Measurements from ENCODE around the gene KRT81. TPM values are rescaled to one million over a fixed set of nuclear protein-coding genes. Genes with fewer than 3 reads are reported as not detected.
"Not testable (repeated sequence)": the region's sequence is repeated elsewhere in the genome, so short reads cannot be mapped to it uniquely, and the experiment has no call there.

Gene KRT81
- total RNA-seq, 2 donors from 2014 or later, result not detected

DNA sequence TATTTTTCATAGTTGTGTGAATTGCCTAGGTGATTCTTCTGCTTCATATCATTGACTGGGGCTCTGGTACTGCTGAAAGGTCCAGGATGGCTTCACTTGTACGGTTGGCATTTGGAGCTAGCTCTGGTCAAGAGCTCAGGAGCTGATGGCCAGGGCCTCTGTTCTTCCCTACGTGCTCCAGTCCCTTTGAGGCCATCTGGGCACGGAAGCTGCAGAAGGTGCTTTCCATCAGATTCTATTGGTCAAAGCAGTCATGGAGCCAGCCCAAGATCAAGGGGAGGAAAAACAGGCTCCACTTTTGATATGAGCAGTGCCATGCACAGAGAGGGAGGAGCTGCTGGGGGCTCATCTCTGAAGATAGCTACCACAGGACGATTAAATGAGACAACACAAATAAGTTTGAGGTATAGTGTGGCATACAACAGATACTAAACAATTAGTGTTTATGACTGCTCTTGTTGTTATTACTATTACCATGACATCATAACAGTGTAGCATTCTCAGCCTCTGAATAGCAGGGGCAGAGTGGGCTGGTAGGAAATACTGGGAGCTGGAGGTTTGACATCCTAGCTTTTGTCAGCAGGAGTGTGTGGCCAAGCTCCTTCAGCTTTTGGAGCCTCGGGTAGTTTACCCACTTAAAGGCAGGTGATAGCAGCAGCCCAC lies 19.4 kb upstream of the KRT81 start:
- ATAC-seq (replicated peaks), result no peak
- no peak overlapping the region for H3K4me3 Mint-ChIP-seq
- H3K27ac Mint-ChIP-seq, result no peak overlapping the region
- H3K36me3 Mint-ChIP-seq (ENCODE audit: low read depth), result no peaks in the 10 kb centered on the region
- peaks cover 52% of the 10 kb centered on the region for H3K27me3 Mint-ChIP-seq
- no peaks in the 10 kb centered on the region for H3K9me3 Mint-ChIP-seq
- H3K4me1 Mint-ChIP-seq, result peaks cover 7% of the 10 kb centered on the region

DNA sequence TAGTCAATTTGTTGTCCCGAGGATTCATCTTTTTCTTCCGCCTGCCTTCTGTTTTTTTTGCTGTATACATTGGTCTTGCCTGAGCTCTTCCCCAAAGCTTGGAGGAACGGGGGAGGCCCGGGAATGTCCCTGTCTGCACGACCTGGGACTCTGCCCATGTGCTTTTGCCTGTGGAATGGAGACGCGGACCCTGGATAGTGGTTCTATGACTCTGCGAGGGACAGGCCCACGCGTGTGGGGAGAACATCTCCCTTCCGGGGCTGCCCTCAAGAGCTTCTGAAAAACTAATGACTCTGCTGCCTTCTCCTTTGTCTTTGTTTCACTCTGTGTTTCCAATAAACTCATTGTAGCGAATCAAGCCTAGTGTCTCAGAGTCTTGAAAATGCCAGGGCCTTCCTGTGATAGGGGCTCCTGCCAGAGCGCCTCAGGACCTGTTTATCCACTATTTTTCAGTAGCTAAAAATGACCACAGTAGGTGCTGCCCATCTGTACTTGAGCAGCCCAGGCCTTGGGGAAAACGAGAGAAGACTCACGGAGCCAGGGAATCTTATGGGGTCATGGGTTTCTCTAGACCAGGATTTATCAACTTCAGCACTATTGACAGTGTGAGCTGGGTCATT lies 17.6 kb upstream of the KRT81 start:
- H3K27ac Mint-ChIP-seq, result no peak overlapping the region

DNA sequence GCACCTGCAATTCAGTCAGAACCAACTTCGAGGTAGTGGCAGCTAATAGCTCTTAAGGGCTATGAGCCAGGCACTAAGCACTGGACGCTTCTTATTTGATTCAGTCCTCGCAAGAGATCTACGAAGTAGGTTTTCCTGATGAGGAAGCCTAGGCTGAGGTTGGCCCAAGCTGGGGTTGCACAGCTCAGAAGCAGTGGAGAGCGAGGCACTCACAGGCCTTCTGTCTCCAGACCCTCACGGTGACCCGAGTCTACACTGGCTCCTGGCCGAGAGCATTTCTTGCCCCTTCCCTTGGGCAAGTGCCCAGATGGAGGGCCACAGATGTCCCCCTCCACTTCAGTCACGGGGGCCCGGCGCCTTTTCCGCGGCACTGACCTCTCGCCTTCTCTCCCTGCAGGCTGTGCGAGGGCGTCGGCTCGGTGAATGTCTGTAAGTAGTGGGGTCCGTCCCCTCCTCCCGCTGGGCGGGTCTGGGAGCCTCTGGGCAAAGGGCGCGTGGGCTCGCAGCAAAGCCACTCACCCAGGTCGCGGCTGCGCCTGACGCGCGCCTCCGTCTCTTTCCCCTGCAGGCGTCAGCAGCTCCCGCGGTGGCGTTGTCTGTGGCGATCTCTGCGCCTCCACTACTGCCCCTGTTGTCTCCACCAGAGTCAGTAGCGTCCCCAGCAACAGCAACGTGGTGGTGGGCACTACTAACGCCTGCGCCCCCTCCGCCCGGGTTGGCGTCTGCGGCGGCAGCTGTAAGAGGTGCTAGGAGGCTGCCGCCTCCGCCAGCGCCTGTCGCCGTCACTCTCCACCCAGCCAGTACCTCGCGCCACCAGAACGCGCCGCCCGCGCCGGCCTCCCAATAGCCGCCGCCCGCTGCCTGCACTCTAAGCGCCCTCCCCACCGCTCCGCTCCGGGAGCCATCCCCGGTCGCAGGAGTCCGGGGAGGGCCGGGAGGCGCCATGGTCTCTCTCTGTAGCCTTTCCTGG lies 16.8 kb upstream of the KRT81 start:
- Mint-ChIP-seq H3K27ac (no peak overlapping the region), H3K4me1 (peaks cover 18% of the 10 kb centered on the region), H3K36me3 (ENCODE audit: low read depth) (no peaks in the 10 kb centered on the region), H3K9me3 (no peaks in the 10 kb centered on the region), H3K27me3 (peaks cover 55% of the 10 kb centered on the region), H3K4me3 (peak overlapping the region; percentile 56)
- ATAC-seq (replicated peaks), result peak; percentile 68

More for the DNA sequence above, 17.6 kb upstream of the KRT81 start:
- Mint-ChIP-seq H3K4me1 (peaks cover 18% of the 10 kb centered on the region), H3K4me3 (peak overlapping the region; percentile 56), H3K36me3 (ENCODE audit: low read depth) (no peaks in the 10 kb centered on the region), H3K27me3 (peaks cover 55% of the 10 kb centered on the region), H3K9me3 (no peaks in the 10 kb centered on the region)
- ATAC-seq (replicated peaks), result no peak

DNA sequence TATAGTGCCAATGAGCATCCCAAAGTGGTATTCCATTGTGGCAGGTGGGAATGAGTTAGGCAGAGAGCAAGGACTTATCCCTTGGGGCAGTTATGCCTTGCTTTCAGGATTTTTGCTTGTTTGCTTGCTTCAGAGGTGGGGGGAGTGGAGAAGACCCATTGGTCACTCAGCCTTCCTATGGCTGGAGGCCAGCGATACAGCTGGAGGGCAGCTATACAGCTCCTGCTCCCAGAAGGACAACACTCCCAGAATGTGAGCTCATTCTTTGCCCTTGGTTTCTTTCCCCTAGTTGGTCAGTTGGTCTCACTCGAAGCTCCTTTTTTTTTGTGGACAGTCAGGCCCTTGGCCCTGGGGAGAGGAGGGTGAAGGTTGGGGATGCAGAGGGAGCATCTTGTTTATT lies 15.4 kb upstream of the KRT81 start:
- Mint-ChIP-seq H3K27me3 (peaks cover 45% of the 10 kb centered on the region), H3K4me1 (peaks cover 18% of the 10 kb centered on the region), H3K27ac (no peak overlapping the region), H3K36me3 (ENCODE audit: low read depth) (no peaks in the 10 kb centered on the region), H3K9me3 (no peaks in the 10 kb centered on the region), H3K4me3 (no peak overlapping the region)
- ATAC-seq (replicated peaks), result no peak

DNA sequence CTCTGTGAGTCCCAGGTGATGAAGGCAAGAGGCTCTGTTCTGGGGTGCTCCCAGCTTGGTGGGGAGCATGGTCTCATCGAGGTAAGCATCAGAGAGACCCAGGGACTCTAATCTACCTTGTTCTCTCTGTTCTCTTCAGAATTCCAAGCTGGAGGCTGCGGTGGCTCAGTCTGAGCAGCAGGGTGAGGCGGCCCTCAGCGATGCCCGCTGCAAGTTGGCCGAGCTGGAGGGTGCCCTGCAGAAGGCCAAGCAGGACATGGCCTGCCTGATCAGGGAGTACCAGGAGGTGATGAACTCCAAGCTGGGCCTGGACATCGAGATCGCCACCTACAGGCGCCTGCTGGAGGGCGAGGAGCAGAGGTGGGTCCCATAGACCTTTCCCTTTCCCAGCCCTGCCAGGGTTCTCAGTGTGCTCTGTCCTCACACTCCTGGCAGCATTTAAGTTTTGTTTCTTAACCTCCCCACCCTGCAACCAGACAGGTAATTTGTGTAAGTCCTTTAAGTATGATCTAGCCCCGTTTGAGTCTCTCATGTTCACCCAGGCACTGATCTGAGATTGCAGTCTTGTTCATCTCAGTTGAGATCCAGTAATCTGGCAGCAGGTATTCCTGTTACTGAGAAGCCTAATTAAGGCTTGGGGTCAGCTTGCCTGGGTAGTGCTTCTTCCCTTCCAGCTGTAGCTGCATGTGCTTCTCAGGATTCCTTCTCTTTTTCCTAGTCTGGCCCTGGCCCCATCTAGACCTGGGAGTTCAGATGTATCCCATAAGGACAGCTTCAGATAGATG lies 14.8 kb upstream of the KRT81 start:
- H3K27ac Mint-ChIP-seq, result no peak overlapping the region
- no peaks in the 10 kb centered on the region for H3K9me3 Mint-ChIP-seq
- H3K4me3 Mint-ChIP-seq, result no peak overlapping the region
- no peaks in the 10 kb centered on the region for H3K36me3 Mint-ChIP-seq (ENCODE audit: low read depth)
- peaks cover 41% of the 10 kb centered on the region for H3K27me3 Mint-ChIP-seq
- peaks cover 18% of the 10 kb centered on the region for H3K4me1 Mint-ChIP-seq
- no peak for ATAC-seq (replicated peaks)

DNA sequence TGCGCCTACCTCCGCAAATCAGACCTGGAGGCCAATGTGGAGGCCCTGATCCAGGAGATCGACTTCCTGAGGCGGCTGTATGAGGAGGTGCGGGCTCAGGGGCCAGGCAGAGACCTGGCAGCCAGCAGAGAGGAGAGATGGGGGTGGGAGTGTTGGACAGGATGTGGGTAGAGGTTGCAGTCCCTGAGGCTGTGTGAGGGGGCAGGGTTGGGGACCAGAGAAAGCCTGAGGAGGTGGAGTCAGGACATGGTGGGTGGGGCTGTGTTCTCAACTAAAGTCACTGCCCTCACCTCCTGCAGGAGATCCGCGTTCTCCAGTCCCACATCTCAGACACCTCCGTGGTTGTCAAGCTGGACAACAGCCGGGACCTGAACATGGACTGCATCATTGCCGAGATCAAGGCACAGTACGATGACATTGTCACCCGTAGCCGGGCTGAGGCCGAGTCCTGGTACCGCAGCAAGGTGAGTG lies 13.6 kb upstream of the KRT81 start:
- peak; percentile 66 for ATAC-seq (replicated peaks)
- H3K4me3 Mint-ChIP-seq; H3K36me3 Mint-ChIP-seq (ENCODE audit: low read depth); H3K9me3 Mint-ChIP-seq: not testable (repeated sequence)
- peak overlapping the region; percentile 56 for H3K27ac Mint-ChIP-seq
- H3K4me1 Mint-ChIP-seq, result peaks cover 18% of the 10 kb centered on the region
- H3K27me3 Mint-ChIP-seq, result peaks cover 32% of the 10 kb centered on the region

DNA sequence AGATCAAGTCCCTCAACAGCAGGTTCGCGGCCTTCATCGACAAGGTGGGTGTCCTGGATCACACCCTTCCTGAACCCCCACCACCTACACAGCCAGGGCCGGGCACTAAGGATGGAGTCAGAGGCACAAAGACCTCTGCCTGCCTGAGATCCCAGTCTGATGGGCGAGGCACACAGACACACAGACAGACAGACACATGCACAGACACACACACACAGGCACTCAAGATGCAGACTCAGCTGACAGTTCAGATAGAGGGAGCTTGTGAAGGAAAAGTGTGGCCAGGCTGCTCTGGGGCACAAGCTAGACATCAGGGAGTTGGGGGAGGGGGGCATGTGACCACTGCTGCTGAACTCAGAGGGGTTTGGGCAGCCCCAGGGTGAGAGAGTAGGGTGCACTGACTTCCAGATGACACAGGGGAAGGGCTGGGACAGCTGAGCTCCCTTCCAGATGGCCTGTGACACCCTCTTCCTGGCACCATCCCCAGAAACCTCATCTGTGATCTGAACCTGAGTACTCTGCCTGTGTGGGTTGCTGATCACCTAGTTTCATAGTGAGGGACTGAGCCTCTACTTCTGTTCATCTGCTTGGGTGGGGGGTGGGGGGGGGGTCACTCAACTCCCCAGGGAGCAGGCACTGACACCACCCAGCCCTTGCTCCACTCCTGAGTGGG lies 11.0 kb upstream of the KRT81 start:
- H3K9me3 Mint-ChIP-seq; H3K27ac Mint-ChIP-seq; H3K4me3 Mint-ChIP-seq; H3K36me3 Mint-ChIP-seq (ENCODE audit: low read depth); ATAC-seq (replicated peaks): not testable (repeated sequence)
- Mint-ChIP-seq H3K4me1 (peaks cover 11% of the 10 kb centered on the region), H3K27me3 (peaks cover 15% of the 10 kb centered on the region)

DNA sequence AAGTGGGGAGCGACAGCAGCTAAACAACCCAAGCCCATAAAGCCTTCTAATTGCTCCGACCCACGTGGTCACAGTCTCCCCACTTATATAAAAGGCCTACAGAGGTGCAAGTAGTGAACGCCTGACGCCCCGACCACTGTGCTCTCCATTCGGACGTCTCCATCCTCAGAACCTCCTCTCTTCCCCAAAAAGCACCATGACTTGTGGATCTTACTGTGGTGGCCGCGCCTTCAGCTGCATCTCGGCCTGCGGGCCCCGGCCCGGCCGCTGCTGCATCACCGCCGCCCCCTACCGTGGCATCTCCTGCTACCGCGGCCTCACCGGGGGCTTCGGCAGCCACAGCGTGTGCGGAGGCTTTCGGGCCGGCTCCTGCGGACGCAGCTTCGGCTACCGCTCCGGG lies 10.4 kb upstream of the KRT81 start:
- peaks cover 11% of the 10 kb centered on the region for H3K27me3 Mint-ChIP-seq
- H3K27ac Mint-ChIP-seq; H3K9me3 Mint-ChIP-seq; H3K4me3 Mint-ChIP-seq; H3K36me3 Mint-ChIP-seq (ENCODE audit: low read depth); ATAC-seq (replicated peaks): not testable (repeated sequence)
- peaks cover 11% of the 10 kb centered on the region for H3K4me1 Mint-ChIP-seq

DNA sequence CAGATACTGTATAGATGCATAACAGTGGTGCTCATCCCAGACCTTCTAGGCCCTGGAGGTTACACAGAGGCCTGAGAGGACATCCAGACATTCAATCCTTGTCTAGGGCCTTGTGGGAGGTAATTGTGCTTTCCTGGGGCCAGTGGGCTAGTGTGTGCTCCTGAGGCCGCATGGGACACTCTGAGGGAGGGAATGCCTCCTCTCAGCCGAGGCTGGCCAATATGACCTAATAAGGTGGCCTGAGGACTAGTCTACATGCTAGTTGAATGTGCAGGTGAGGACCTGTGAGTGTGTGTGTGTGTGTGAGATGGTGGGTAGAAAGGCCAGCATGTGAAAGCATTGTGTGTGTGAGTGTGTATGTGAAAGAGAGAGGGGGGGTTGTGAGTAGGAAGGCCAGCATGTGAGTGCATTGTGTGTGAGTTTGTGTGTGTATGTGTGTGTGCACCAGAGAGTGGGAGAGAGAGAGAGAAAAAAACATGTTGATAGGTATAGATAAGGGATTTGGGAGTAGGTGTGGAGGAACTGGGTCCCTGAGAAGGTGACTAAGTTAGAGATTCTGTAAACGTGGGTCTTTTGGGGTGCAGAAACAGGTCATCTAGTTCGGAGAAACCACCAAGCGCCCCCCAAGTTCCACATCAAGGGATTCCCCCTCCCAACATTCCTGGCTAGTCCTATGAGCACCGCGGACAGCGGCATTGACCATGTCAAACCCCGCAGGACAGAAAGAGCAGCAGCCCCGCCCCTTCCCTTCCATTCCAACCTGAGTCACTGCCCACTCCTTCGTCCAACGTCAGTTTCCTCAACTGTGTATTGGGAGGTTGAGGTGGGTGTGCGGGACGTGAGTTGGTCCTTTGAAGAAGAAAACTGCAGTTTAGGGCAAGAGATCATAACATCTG lies 9.7 kb upstream of the KRT81 start:
- Mint-ChIP-seq H3K27ac (no peak overlapping the region), H3K36me3 (ENCODE audit: low read depth) (no peaks in the 10 kb centered on the region), H3K27me3 (peaks cover 8% of the 10 kb centered on the region), H3K4me3 (no peak overlapping the region), H3K4me1 (peaks cover 11% of the 10 kb centered on the region), H3K9me3 (no peaks in the 10 kb centered on the region)
- ATAC-seq (replicated peaks), result no peak

DNA sequence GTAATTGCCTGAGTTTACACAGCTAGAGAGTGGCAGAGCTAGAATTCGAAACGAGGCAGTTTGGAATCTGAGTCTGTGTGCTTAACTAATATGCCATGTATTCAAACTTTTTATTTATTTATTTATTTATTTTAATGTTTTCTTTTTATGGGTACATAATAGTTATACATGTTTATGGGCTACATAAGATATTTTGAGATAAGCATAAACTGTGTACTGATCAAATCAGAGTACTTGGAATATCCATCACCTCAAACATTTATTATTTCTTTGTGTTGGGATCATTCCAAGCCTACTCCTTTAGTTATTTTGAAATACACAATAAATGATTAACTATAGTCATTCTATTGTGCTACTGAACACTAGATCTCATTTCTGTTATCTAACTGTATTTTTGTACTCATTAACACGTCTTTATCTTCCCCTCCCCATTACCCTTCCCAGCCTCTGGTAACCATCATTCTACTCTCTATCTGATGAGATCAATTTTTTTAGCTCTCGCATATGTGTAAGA lies 7.4 kb upstream of the KRT81 start:
- no peaks in the 10 kb centered on the region for H3K9me3 Mint-ChIP-seq
- no peaks in the 10 kb centered on the region for H3K36me3 Mint-ChIP-seq (ENCODE audit: low read depth)
- H3K4me1 Mint-ChIP-seq, result no peaks in the 10 kb centered on the region
- no peak overlapping the region for H3K27ac Mint-ChIP-seq
- no peak overlapping the region for H3K4me3 Mint-ChIP-seq
- ATAC-seq (replicated peaks), result no peak
- peaks cover 9% of the 10 kb centered on the region for H3K27me3 Mint-ChIP-seq

DNA sequence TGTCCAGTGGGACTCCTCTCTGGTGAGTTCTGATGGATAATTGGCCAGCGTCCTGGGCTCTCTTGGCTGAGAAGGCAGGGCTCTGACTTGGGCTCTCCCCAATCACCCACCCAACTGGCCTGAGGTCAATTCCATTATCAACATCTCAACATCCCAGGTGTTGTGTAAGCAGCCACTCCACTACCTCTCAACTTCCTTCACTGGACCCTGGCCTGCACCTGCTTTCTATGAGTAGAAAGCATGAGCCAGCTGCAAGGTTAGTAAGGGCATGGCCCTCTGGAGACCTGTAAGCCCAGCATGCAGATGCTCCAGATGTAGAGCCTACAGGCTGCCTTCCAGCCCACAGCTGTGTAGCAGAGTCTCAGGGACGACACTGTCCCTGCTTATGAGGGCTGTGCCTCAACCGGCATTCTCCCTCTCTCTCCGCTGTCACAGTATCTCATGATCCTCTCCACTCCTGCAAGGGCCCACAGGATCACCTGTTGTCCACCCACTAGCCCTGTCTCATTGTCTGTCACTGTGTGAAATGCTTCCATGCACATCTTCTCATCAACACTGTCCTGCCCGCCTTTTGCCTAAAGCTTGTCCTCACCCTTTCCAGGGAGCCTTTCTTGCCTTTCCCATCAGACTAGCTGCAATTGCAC lies 5.4 kb upstream of the KRT81 start:
- no peak overlapping the region for H3K27ac Mint-ChIP-seq

DNA sequence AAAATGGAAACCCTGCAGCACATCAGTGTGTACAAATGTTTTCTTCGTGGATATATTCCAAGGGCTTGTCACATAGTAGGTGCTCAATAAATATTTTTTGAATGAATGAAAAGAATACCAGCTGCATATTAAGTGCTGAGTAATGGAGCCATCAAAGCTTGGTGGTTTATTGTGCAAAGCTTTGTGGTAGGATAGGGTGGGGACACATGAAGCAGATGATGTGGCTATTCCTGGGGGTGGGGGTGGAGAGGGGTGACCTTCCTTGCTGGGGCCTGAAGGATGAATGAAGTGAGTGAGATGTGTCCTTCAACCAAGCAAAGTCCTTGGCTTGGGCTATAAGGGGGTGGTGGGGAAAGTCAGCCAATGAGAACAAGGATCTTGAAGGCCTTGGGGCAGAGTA lies 4.3 kb upstream of the KRT81 start:
- H3K36me3 Mint-ChIP-seq (ENCODE audit: low read depth), result no peaks in the 10 kb centered on the region
- no peak for ATAC-seq (replicated peaks)
- H3K27ac Mint-ChIP-seq, result no peak overlapping the region
- no peaks in the 10 kb centered on the region for H3K9me3 Mint-ChIP-seq
- peaks cover 19% of the 10 kb centered on the region for H3K27me3 Mint-ChIP-seq
- no peaks in the 10 kb centered on the region for H3K4me1 Mint-ChIP-seq
- no peak overlapping the region for H3K4me3 Mint-ChIP-seq

More for the DNA sequence above, 5.4 kb upstream of the KRT81 start:
- H3K27me3 Mint-ChIP-seq, result peaks cover 16% of the 10 kb centered on the region
- no peak overlapping the region for H3K4me3 Mint-ChIP-seq
- H3K36me3 Mint-ChIP-seq (ENCODE audit: low read depth), result no peaks in the 10 kb centered on the region
- H3K9me3 Mint-ChIP-seq, result no peaks in the 10 kb centered on the region
- no peaks in the 10 kb centered on the region for H3K4me1 Mint-ChIP-seq
- no peak for ATAC-seq (replicated peaks)
